H9 (cell line): ENCODE results near the gene IRS2. TPM values are rescaled to one million over a fixed set of nuclear protein-coding genes. Genes with fewer than 3 reads are reported as not detected.

ENCODE experiments used
- DNase-seq: peaks from one replicate; pipeline ENCODE4 v3.0.0-alpha.2; 2017
- H2AFZ ChIP-seq: one replicate; pipeline ENCODE4 v1.6.1; 2013; ENCODE audit warnings: mild to moderate bottlenecking, low read length, control low read depth, moderate library complexity
- H2AK5ac ChIP-seq: 2 replicates; pipeline ENCODE4 v1.6.1; 2013; ENCODE audit warnings: low read length, control low read depth, mixed read lengths; ENCODE audit not compliant: insufficient read length
- H2BK120ac ChIP-seq: one replicate; pipeline ENCODE4 v1.6.1; 2013; ENCODE audit warnings: low read depth, mild to moderate bottlenecking, low read length, control low read depth, inconsistent platforms; ENCODE audit not compliant: poor library complexity, severe bottlenecking
- H2BK12ac ChIP-seq: 2 replicates; pipeline ENCODE4 v1.6.1; 2013; ENCODE audit warnings: low read length, control low read depth, mixed read lengths, low read depth; ENCODE audit not compliant: insufficient read length
- H2BK15ac ChIP-seq: 2 replicates; pipeline ENCODE4 v1.6.1; 2013; ENCODE audit warnings: low read depth, low read length, control low read depth
- H2BK20ac ChIP-seq: one replicate; pipeline ENCODE4 v1.6.1; 2013; ENCODE audit warnings: low read depth, mild to moderate bottlenecking, low read length, control low read depth, inconsistent platforms; ENCODE audit not compliant: poor library complexity, severe bottlenecking
- H2BK5ac ChIP-seq: 2 replicates; pipeline ENCODE4 v1.6.1; 2013; ENCODE audit warnings: low read length, control low read depth, mixed read lengths; ENCODE audit not compliant: insufficient read length
- H3K14ac ChIP-seq: 2 replicates; pipeline ENCODE4 v1.6.1; 2013; ENCODE audit warnings: low read length, control low read depth; ENCODE audit not compliant: insufficient read depth
- H3K18ac ChIP-seq: 2 replicates; pipeline ENCODE4 v1.6.1; 2013; ENCODE audit warnings: low read depth, mild to moderate bottlenecking, mixed read lengths, low read length, control low read depth; ENCODE audit not compliant: insufficient read length
- H3K23ac ChIP-seq: 2 replicates; pipeline ENCODE4 v1.6.1; 2013; ENCODE audit warnings: low read length, control low read depth, mixed read lengths, low read depth; ENCODE audit not compliant: insufficient read length
- H3K23me2 ChIP-seq: 2 replicates; pipeline ENCODE4 v1.6.1; 2013; ENCODE audit warnings: low read depth, mild to moderate bottlenecking, mixed read lengths, low read length, control low read depth; ENCODE audit not compliant: insufficient read length, poor library complexity, severe bottlenecking
- H3K27ac ChIP-seq: 2 replicates; pipeline ENCODE4 v1.5.1; 2013; ENCODE audit warnings: low read length, control low read depth, mixed read lengths, low read depth; ENCODE audit not compliant: insufficient read length
- H3K27me3 ChIP-seq: 2 replicates; pipeline ENCODE4 v1.6.1; 2013; ENCODE audit warnings: low read length, control low read depth, inconsistent platforms; ENCODE audit not compliant: insufficient read depth
- H3K4ac ChIP-seq: 2 replicates; pipeline ENCODE4 v1.6.1; 2013; ENCODE audit warnings: low read depth, mild to moderate bottlenecking, control low read depth, inconsistent platforms, low read length, moderate library complexity
- H3K4me1 ChIP-seq: 2 replicates; pipeline ENCODE4 v1.6.1; 2013; ENCODE audit warnings: low read length, control low read depth, inconsistent platforms; ENCODE audit not compliant: insufficient read depth
- H3K4me2 ChIP-seq: 2 replicates; pipeline ENCODE4 v1.6.1; 2013; ENCODE audit warnings: low read length, control low read depth, mixed read lengths; ENCODE audit not compliant: insufficient read length, insufficient read depth
- H3K56ac ChIP-seq: 2 replicates; pipeline ENCODE4 v1.6.1; 2013; ENCODE audit warnings: low read depth, mild to moderate bottlenecking, mixed read lengths, low read length, control low read depth; ENCODE audit not compliant: insufficient read length
- H3K79me1 ChIP-seq: 2 replicates; pipeline ENCODE4 v1.6.1; 2013; ENCODE audit warnings: low read depth, mild to moderate bottlenecking, moderate library complexity, low read length, control low read depth, inconsistent platforms; ENCODE audit not compliant: insufficient read depth, poor library complexity, severe bottlenecking
- H3K79me2 ChIP-seq: 2 replicates; pipeline ENCODE4 v1.6.1; 2013; ENCODE audit warnings: low read length, control low read depth, inconsistent platforms; ENCODE audit not compliant: insufficient read depth
- H3K9ac ChIP-seq: 2 replicates; pipeline ENCODE4 v1.6.1; 2013; ENCODE audit warnings: low read length, control low read depth, mixed read lengths; ENCODE audit not compliant: insufficient read length; ENCODE audit errors: extremely low read depth
- H3K9me3 ChIP-seq: one replicate; pipeline ENCODE4 v1.6.1; 2013; ENCODE audit warnings: low read depth, low read length, inconsistent platforms; ENCODE audit not compliant: control insufficient read depth
- H3T11ph ChIP-seq: one replicate; pipeline ENCODE4 v1.6.1; 2013; ENCODE audit warnings: mild to moderate bottlenecking, low read length, control low read depth, inconsistent platforms
- H4K20me1 ChIP-seq: one replicate; pipeline ENCODE4 v1.6.1; 2013; ENCODE audit not compliant: control insufficient read depth, insufficient read length, insufficient read depth
- H4K5ac ChIP-seq: 2 replicates; pipeline ENCODE4 v1.6.1; 2013; ENCODE audit warnings: low read depth, mild to moderate bottlenecking, mixed read lengths, low read length, control low read depth; ENCODE audit not compliant: insufficient read length
- H4K8ac ChIP-seq: replicated peaks from 2 replicates; pipeline ENCODE4 v1.6.1; 2013; ENCODE audit warnings: low read length, control low read depth, mixed read lengths, low read depth; ENCODE audit not compliant: insufficient read length
- H4K91ac ChIP-seq: 2 replicates; pipeline ENCODE4 v1.6.1; 2013; ENCODE audit warnings: low read depth, mild to moderate bottlenecking, moderate library complexity, mixed read lengths, low read length, control low read depth; ENCODE audit not compliant: insufficient read length
- H3K27ac Mint-ChIP-seq, 3 experiments: 2 replicates in 2 of 3; 3 replicates in 1 of 3; pipeline ENCODE4 v1.8.0; 2020 to 2021; ENCODE audit warnings: mixed read lengths in 3 of 3, mild to moderate bottlenecking in 1 of 3, moderate library complexity in 1 of 3
- H3K27me3 Mint-ChIP-seq: 2 replicates; pipeline ENCODE4 v1.8.0; 2021; ENCODE audit warnings: low read depth, mild to moderate bottlenecking, moderate library complexity, mixed read lengths
- H3K36me3 Mint-ChIP-seq, 3 experiments: 2 replicates in 2 of 3; 3 replicates in 1 of 3; pipeline ENCODE4 v1.8.0; 2020 to 2021; ENCODE audit warnings: low read depth in 3 of 3, mixed read lengths in 3 of 3; ENCODE audit not compliant: insufficient read depth in 1 of 3
- H3K4me1 Mint-ChIP-seq, 2 experiments: 2 replicates each; pipeline ENCODE4 v1.8.0; 2020; ENCODE audit warnings: mixed read lengths in 2 of 2
- H3K4me3 Mint-ChIP-seq, 2 experiments: 2 replicates in 1 of 2; 3 replicates in 1 of 2; pipeline ENCODE4 v1.8.0; 2020 to 2021; ENCODE audit warnings: mild to moderate bottlenecking in 2 of 2, mixed read lengths in 2 of 2, moderate library complexity in 1 of 2
- H3K9me3 Mint-ChIP-seq, 2 experiments: 2 replicates in 1 of 2; 3 replicates in 1 of 2; pipeline ENCODE4 v1.8.0; 2020; ENCODE audit warnings: mild to moderate bottlenecking in 2 of 2, mixed read lengths in 2 of 2, moderate library complexity in 1 of 2
- WGBS: extraction: QIAGEN DNeasy Blood & Tissue Kit; methylation state at CpG from one replicate; pipeline ENCODE4 v1.1.7; 2013; ENCODE audit warnings: missing lambda C conversion rate, low lambda C conversion rate, mixed read lengths; ENCODE audit not compliant: insufficient read length; ENCODE audit errors: extremely low coverage; 5-methylcytosine and 5-hydroxymethylcytosine counted together
- total RNA-seq: library from RNA; stranded (reverse); gene quantifications from 2 replicates; pipeline ENCODE4 v1.2.1, GENCODE V29; 2021
- TF ChIP-seq, protein P1 (sequence below): fragments of 200-600 bp; sonication (generic); conservative IDR thresholded peaks from 3 replicates; pipeline ENCODE4 v1.8.0; 2021; ENCODE audit warnings: antibody characterized with exemption, mild to moderate bottlenecking

IRS2 gene
- total RNA-seq, 1 experiment from 2014 or later = 10.1 TPM

DNA sequence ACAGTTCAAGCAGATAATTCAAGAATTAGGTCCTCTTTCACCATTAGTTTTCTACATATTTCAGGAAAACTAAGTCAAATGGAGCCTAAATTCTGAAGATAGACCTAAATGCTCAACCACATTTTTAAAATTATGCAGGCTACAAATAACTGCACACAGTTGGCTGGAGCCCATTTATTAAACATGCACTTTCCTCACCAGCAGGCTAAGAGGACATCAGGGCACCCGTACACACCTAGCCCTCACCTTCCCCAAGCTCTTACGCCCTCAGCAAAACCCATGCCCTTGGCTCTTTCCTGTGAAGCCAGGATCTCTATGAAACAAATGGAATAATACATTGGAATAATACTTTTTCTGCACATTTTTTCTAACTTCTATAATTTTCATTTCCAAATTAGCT, 18.2 kb downstream of the IRS2 start:
- H3K27ac ChIP-seq = no peak overlapping the region
- no peak overlapping the region for H3K14ac ChIP-seq
- no peak overlapping the region for H3K18ac ChIP-seq
- H3K27me3 ChIP-seq = no peaks in the 10 kb centered on the region
- Mint-ChIP-seq H3K27ac (no peak overlapping the region), H3K27me3 (no peaks in the 10 kb centered on the region), H3K36me3 (peaks cover 9 to 18% (median 11%) of the 10 kb centered on the region in 3 experiments; a peak in 6 of 7 replicates), H3K9me3 (no peaks in the 10 kb centered on the region), H3K4me1 (peaks cover 14 to 27% of the 10 kb centered on the region in 2 experiments), H3K4me3 (no peak overlapping the region)
- TF ChIP-seq, protein P1, sequence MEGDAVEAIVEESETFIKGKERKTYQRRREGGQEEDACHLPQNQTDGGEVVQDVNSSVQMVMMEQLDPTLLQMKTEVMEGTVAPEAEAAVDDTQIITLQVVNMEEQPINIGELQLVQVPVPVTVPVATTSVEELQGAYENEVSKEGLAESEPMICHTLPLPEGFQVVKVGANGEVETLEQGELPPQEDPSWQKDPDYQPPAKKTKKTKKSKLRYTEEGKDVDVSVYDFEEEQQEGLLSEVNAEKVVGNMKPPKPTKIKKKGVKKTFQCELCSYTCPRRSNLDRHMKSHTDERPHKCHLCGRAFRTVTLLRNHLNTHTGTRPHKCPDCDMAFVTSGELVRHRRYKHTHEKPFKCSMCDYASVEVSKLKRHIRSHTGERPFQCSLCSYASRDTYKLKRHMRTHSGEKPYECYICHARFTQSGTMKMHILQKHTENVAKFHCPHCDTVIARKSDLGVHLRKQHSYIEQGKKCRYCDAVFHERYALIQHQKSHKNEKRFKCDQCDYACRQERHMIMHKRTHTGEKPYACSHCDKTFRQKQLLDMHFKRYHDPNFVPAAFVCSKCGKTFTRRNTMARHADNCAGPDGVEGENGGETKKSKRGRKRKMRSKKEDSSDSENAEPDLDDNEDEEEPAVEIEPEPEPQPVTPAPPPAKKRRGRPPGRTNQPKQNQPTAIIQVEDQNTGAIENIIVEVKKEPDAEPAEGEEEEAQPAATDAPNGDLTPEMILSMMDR = no peak
- H3T11ph ChIP-seq = no peak overlapping the region
- WGBS = no CpG with 5 or more reads among the region's 2 CpGs
- no peak overlapping the region for H2BK15ac ChIP-seq
- no peak overlapping the region for H2BK12ac ChIP-seq
- DNase-seq = no peak
- no peak overlapping the region for H2AFZ ChIP-seq
- no peaks in the 10 kb centered on the region for H3K9me3 ChIP-seq
- H3K4me1 ChIP-seq = no peaks in the 10 kb centered on the region; the same call in none of the 2 replicates
- H3K4ac ChIP-seq = no peak overlapping the region
- H2AK5ac ChIP-seq = no peak overlapping the region
- no peak overlapping the region for H2BK120ac ChIP-seq
- H3K23me2 ChIP-seq = no peaks in the 10 kb centered on the region
- H3K79me1 ChIP-seq = peaks cover 2% of the 10 kb centered on the region
- no peak overlapping the region for H3K9ac ChIP-seq
- H4K5ac ChIP-seq = no peak overlapping the region
- H4K8ac ChIP-seq = no peak overlapping the region
- no peak overlapping the region for H2BK20ac ChIP-seq
- no peaks in the 10 kb centered on the region; the same call in 1 of the 2 replicates for H3K79me2 ChIP-seq
- no peaks in the 10 kb centered on the region for H4K20me1 ChIP-seq
- no peak overlapping the region for H3K4me2 ChIP-seq
- no peak overlapping the region for H3K23ac ChIP-seq
- H4K91ac ChIP-seq = no peak overlapping the region
- H2BK5ac ChIP-seq = no peak overlapping the region
- H3K56ac ChIP-seq = no peak overlapping the region
